H1 (cell line): ENCODE results near the gene UPK3B.
"Not testable (repeated sequence)": the region's sequence is repeated elsewhere in the genome, so short reads cannot be mapped to it uniquely, and the experiment has no call there.

Experiments
- ASH2L ChIP-seq: fragments of 200-600, 300-600 bp; sonication (generic); IDR thresholded peaks from one replicate; pipeline ENCODE4 v1.7.1; 2017; ENCODE audit warnings: low read length
- CEBPB ChIP-seq: IDR thresholded peaks from 2 replicates; pipeline ENCODE4 v1.6.1; 2012; ENCODE audit warnings: low read depth, low read length
- EGR1 ChIP-seq: IDR thresholded peaks from 2 replicates; pipeline ENCODE4 v1.6.1; 2011; ENCODE audit warnings: low read depth, low read length, borderline replicate concordance
- HDAC6 ChIP-seq: IDR thresholded peaks from one replicate; pipeline ENCODE4 v1.7.1; 2012; ENCODE audit warnings: low read depth, mild to moderate bottlenecking, inconsistent platforms, low read length, moderate library complexity
- JUN ChIP-seq: IDR thresholded peaks from 2 replicates; pipeline ENCODE4 v1.6.1; 2011; ENCODE audit warnings: low read depth, mild to moderate bottlenecking, improper control_type of control experiment, low read length
- POLR2A ChIP-seq, 2 experiments: IDR thresholded peaks; 1 replicate in 1 of 2; 2 replicates in 1 of 2; pipeline ENCODE4 v1.6.1; 2011; ENCODE audit warnings: low read depth in 2 of 2, low read length in 2 of 2, mild to moderate bottlenecking in 2 of 2; ENCODE audit errors: control extremely low read depth in 1 of 2
- SP1 ChIP-seq: IDR thresholded peaks from 2 replicates; pipeline ENCODE4 v1.6.1; 2011; ENCODE audit warnings: low read depth, low read length
- YY1 ChIP-seq: IDR thresholded peaks from 2 replicates; pipeline ENCODE4 v1.6.1; 2011; ENCODE audit warnings: low read depth, mild to moderate bottlenecking, low read length
- TF ChIP-seq, protein P1 (sequence below), 3 experiments: IDR thresholded peaks; 1 replicate in 2 of 3; 2 replicates in 1 of 3; pipeline versions ENCODE4 v1.5.1 to v1.6.1; 2011; ENCODE audit warnings: low read length in 3 of 3, mild to moderate bottlenecking in 3 of 3, inconsistent platforms in 2 of 3, low read depth in 1 of 3, moderate library complexity in 1 of 3; ENCODE audit not compliant: insufficient read depth in 1 of 3; ENCODE audit errors: control extremely low read depth in 1 of 3

DNA sequence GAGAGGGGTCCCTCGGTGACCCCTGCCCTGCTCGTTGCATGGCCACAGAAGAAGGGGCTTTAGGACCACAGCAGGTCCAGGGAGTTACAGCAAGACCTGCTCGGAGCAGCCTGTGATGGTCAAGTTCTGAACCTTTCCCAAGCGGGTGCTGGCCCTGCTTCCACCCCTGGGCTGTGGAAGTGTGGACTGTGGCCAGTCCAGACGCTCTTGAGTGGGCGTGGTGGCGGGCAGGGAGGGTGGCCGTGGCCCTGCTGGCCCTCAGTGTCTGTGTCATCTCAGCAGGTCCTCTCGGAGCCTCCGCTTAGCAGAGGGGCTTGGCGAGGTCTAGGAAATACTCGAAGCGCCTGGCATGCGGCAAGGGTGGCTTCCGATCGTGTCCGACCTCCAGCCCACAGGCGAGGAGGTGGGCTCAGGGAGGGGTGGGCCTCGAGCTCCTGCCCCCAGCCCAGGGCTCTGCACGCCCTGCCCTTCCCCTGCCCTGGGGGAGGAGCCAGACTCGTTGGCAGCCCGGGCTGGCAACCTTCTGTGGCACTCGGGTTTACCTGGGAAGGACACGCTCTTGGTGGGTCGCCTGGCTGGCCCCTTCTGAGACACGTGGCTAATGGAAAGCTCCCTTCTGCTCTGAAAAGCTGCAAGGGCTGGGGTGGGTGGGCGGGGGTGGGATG, 12.3 kb upstream of the UPK3B start:
- TF ChIP-seq, protein P1, sequence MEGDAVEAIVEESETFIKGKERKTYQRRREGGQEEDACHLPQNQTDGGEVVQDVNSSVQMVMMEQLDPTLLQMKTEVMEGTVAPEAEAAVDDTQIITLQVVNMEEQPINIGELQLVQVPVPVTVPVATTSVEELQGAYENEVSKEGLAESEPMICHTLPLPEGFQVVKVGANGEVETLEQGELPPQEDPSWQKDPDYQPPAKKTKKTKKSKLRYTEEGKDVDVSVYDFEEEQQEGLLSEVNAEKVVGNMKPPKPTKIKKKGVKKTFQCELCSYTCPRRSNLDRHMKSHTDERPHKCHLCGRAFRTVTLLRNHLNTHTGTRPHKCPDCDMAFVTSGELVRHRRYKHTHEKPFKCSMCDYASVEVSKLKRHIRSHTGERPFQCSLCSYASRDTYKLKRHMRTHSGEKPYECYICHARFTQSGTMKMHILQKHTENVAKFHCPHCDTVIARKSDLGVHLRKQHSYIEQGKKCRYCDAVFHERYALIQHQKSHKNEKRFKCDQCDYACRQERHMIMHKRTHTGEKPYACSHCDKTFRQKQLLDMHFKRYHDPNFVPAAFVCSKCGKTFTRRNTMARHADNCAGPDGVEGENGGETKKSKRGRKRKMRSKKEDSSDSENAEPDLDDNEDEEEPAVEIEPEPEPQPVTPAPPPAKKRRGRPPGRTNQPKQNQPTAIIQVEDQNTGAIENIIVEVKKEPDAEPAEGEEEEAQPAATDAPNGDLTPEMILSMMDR (IDR thresholded peaks at IDR 0.05; ENCODE audit: control extremely low read depth in 1 of 3, insufficient read depth in 1 of 3, low read depth in 1 of 3, low read length in 3 of 3) = not testable (repeated sequence)
- TF ChIP-seq POLR2A (IDR thresholded peaks at IDR 0.05; ENCODE audit: control extremely low read depth in 1 of 2, low read depth in 2 of 2, low read length in 2 of 2); CEBPB; YY1; EGR1; SP1; ASH2L; JUN; HDAC6: not testable (repeated sequence)
